Activated T-helper 17 cell treated with anti-CD3 and anti-CD28 coated beads, Interleukin-2, amount 50 U/mL, for 72 hours (primary cell): Measurements from ENCODE around the gene KCNE3. TPM values are rescaled to one million over a fixed set of nuclear protein-coding genes. Genes with fewer than 3 reads are reported as not detected.
"Not testable (repeated sequence)": the region's sequence is repeated elsewhere in the genome, so short reads cannot be mapped to it uniquely, and the experiment has no call there.

Source experiments
- ATAC-seq: fragments of 150-1000 bp; cut with Tn5 transposase; replicated peaks from 2 replicates; pipeline ENCODE4 v1.10.0; 2021; ENCODE audit warnings: mild to moderate bottlenecking, moderate library complexity
- H3K27ac Mint-ChIP-seq: one replicate; pipeline ENCODE4 v1.8.0; 2022; ENCODE audit warnings: mixed read lengths
- H3K27me3 Mint-ChIP-seq: one replicate; pipeline ENCODE4 v1.8.0; 2022; ENCODE audit warnings: mixed read lengths
- H3K36me3 Mint-ChIP-seq: one replicate; pipeline ENCODE4 v1.8.0; 2022; ENCODE audit warnings: low read depth, mild to moderate bottlenecking, mixed read lengths
- H3K4me1 Mint-ChIP-seq: one replicate; pipeline ENCODE4 v1.8.0; 2022; ENCODE audit warnings: mixed read lengths
- H3K4me3 Mint-ChIP-seq: one replicate; pipeline ENCODE4 v1.8.0; 2022; ENCODE audit warnings: mild to moderate bottlenecking, mixed read lengths
- H3K9me3 Mint-ChIP-seq: one replicate; pipeline ENCODE4 v1.8.0; 2022; ENCODE audit warnings: mixed read lengths
- total RNA-seq, 2 donors: library from RNA; stranded (reverse); gene quantifications; one replicate each; pipeline ENCODE4 v1.2.3, GENCODE V29; 2022

The KCNE3 gene
- total RNA-seq, 2 donors from 2014 or later: not detected

DNA sequence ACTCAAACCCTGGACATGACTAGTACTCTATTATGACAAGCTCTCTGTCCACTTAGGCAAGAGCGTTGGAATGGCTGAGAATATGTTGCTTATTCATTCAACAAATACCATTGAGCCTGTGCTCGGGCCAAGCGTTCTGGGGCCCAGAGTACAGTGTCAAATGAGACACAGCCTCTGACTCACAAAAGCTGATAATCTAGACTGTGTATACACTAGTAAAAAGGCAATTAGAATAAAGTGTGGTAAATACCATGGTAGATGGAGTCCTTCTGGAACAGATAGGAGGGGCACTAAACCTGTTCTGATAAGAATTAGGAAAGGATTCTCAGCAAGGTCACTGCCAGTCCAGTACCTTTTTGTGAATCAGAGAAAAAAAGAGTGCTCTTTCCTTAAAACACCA is 24.7 kb downstream of the KCNE3 start:
- Mint-ChIP-seq H3K27ac (no peak overlapping the region), H3K27me3 (no peaks in the 10 kb centered on the region), H3K4me3 (no peak overlapping the region), H3K9me3 (peaks cover 4% of the 10 kb centered on the region), H3K36me3 (no peaks in the 10 kb centered on the region), H3K4me1 (no peaks in the 10 kb centered on the region)
- no peak for ATAC-seq

DNA sequence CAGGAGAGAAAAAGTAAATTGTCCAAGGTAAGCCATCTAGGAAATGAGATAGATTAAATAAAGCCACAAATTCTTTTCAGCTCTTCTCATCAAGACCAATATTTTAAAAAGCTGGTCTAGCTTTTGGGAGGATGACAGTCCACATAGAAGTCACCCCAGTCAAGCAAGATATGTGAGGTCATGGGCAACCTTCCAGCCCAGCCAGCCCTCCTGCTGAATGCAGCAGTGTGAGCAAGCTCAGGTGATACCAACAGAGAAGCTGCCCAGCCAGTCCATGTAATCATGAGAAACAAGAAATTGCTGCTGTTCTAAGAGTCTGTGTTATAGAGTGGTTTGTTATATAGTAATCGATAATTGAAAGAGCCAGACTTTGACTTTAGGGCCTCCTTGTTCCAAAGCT is 28.7 kb downstream of the KCNE3 start:
- Mint-ChIP-seq H3K9me3 (peaks cover 4% of the 10 kb centered on the region), H3K27me3 (peaks cover 4% of the 10 kb centered on the region), H3K4me1 (no peaks in the 10 kb centered on the region), H3K27ac (no peak overlapping the region), H3K36me3 (no peaks in the 10 kb centered on the region), H3K4me3 (no peak overlapping the region)
- no peak for ATAC-seq

DNA sequence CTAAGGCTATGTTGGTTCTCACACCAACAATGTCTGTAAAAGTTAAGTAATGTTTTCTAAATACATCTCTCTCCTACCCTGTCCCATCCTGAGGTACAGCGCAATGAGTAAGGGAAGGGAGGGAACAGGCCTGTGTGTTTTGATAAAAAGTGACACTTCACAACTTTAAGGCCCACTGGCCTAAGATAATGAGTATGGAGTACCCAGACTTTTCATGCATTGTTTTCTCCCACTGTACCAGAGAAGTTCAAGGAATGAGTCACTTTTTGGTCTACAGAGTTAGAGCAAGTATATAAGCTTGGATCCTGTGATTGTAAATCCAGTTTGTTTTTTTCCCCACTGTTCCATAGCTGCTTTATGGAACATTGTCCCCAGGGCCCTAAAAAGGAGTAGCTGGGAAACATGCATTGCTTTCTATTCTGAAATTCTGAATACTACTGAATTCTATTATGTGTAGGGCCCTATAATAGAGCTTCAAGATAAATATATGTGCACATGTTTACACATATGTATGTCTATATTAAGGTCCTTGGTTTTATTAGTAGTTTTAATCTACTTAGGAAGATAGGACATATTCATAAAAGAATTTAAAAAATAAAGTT is 29.8 kb downstream of the KCNE3 start:
- H3K27ac Mint-ChIP-seq: no peak overlapping the region
- ATAC-seq: no peak
- H3K4me3 Mint-ChIP-seq: no peak overlapping the region
- peaks cover 4% of the 10 kb centered on the region for H3K9me3 Mint-ChIP-seq
- H3K27me3 Mint-ChIP-seq: peaks cover 7% of the 10 kb centered on the region
- no peaks in the 10 kb centered on the region for H3K36me3 Mint-ChIP-seq
- H3K4me1 Mint-ChIP-seq: no peaks in the 10 kb centered on the region

DNA sequence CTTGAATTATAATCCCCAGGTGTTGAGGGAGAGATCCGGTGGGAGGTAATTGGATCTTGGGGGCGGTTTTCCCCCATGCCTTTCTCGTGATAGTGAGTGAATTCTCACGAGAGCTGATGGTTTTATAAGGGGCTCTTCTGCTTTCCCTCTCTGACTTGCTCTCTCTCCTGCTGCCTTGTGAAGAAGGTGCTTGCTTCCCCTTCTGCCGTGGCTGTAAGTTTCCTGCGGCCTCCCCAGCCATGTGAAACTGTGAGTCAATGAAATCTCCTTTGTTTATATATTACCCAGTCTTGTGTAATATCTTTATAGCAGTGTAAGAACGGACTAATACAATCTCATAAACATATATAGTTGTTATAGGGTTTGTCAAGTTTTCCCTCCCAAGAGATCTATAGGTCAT is 32.8 kb downstream of the KCNE3 start:
- no peak for ATAC-seq
- Mint-ChIP-seq H3K27ac (no peak overlapping the region), H3K27me3 (peaks cover 7% of the 10 kb centered on the region), H3K4me3 (no peak overlapping the region), H3K36me3 (no peaks in the 10 kb centered on the region), H3K9me3 (no peaks in the 10 kb centered on the region), H3K4me1 (no peaks in the 10 kb centered on the region)

DNA sequence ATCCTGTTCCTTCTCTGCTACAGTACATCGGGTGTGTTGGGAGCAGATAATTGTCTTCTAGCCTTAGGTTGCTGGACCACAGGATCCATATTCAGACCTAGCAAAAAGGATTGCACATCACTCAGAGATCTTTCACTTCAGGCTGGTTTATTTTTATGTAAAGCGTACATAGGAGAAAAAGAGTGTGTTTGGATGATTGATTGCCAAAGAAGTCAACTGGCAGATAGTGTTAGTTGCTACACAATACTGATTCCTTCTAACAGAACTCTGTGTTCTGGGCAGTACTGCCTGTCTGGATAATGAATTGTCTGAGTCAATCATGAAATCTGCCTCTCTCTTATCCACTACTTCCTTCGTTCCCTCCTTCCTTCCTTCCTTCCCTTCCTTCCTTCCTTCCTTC is 38.1 kb downstream of the KCNE3 start:
- no peak for ATAC-seq
- Mint-ChIP-seq H3K27ac (no peak overlapping the region), H3K27me3 (peaks cover 3% of the 10 kb centered on the region), H3K4me1 (no peaks in the 10 kb centered on the region), H3K36me3 (no peaks in the 10 kb centered on the region), H3K9me3 (no peaks in the 10 kb centered on the region), H3K4me3 (no peak overlapping the region)

DNA sequence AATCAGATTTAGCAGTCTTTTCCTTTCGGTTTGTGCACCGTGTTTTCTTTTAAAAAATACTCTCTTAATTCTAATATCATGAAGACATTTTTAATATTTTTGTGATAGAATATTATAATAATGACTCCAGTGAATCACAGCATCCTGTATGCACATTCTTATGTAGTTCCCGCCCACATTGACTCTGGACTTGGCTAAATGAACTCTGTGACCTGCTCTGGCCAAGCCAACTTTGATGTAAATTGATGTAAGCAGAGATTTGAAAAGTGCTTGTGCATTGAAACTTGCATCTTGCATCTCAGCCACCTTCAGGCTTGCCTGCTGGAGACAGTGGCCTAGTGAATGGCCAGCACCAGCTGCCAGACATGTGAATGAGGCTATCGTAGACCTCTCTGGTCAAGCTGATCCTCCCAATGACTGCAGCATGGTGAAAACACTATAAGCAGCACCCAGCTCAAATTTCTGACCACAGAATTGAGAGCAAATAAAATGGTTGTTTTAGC is 39.9 kb downstream of the KCNE3 start:
- H3K27ac Mint-ChIP-seq: no peak overlapping the region
- H3K4me3 Mint-ChIP-seq: no peak overlapping the region
- no peaks in the 10 kb centered on the region for H3K9me3 Mint-ChIP-seq
- H3K36me3 Mint-ChIP-seq: no peaks in the 10 kb centered on the region
- H3K4me1 Mint-ChIP-seq: no peaks in the 10 kb centered on the region
- ATAC-seq: no peak
- no peaks in the 10 kb centered on the region for H3K27me3 Mint-ChIP-seq

DNA sequence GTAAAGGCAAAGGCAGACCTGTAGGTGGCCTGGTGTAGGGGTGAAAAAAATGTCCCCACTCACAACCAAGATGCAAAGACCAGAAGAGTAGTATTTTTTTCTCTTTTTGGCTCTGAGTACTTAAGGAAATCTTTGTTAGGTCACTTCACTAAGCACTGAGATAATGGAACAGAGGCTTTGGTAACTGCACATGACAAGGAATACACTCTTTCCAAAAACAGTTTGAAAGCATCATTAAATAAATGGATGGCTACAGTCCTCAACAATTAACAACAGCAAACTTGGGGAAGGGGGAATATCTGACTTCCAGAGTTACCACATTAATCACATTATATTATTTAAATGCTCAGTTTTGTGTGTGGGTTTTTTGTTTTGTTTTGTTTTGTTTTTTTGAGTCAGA is 42.2 kb downstream of the KCNE3 start:
- no peaks in the 10 kb centered on the region for H3K9me3 Mint-ChIP-seq

DNA sequence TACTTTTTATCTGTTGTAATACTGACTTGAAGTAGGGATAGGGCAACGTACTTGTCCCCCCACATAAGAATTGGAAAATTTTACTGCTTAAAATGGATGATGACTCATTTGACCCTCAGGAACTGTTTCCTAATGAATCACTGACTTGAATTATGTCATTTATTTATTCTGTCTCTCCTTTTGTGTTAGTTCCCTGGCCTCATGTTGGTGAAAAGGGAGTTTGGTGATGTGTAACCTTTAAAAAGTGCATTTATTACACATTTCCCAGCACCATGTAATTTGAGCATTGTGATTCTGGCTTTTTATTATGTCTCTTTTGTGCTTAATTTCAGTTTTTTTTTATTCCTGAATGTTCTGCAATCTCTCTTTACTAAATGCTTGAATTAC is 48.8 kb downstream of the KCNE3 start:
- ATAC-seq: peak; percentile 79

More for the DNA sequence above, 42.2 kb downstream of the KCNE3 start:
- no peaks in the 10 kb centered on the region for H3K36me3 Mint-ChIP-seq
- no peak overlapping the region for H3K4me3 Mint-ChIP-seq
- ATAC-seq: no peak
- no peaks in the 10 kb centered on the region for H3K27me3 Mint-ChIP-seq
- H3K27ac Mint-ChIP-seq: no peak overlapping the region
- no peaks in the 10 kb centered on the region for H3K4me1 Mint-ChIP-seq

DNA sequence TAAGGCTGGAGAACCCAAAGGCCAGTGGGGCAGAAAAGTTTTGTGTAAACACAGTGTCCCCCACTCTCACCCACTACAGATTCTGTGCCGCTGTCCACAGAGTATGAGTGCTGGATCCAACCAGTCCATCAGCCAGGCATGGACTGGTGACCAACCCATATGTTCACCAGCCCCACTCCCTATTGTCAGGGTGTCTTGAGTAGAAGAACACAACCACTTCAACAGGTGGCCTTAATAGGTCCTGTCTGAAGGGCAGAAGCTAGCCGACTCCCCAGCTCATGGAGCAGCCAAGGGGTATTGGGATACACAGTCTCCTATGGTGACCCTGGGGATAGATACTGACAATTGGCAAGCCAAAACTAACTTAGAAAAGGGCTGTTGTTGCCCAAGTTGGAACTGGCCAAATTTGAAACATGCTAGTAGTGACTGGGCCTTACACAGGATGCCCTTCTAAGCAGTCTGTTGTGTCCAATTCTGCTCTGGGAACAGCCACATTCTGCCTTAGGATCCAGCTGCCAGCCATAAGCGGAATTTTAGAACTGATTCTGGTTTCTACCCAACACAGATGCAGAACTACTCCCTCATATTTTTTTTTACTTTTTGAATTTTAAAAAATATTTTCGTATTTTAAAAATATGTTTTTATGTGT is 49.4 kb downstream of the KCNE3 start:
- Mint-ChIP-seq H3K27me3 (no peaks in the 10 kb centered on the region), H3K4me3 (peak overlapping the region; percentile 31), H3K36me3 (no peaks in the 10 kb centered on the region), H3K4me1 (peaks cover 14% of the 10 kb centered on the region), H3K27ac (peak overlapping the region; percentile 79), H3K9me3 (no peaks in the 10 kb centered on the region)
- peak; percentile 39 for ATAC-seq

More for the DNA sequence above, 48.8 kb downstream of the KCNE3 start:
- Mint-ChIP-seq H3K27me3 (no peaks in the 10 kb centered on the region), H3K36me3 (no peaks in the 10 kb centered on the region), H3K27ac (peak overlapping the region; percentile 83), H3K4me3 (peak overlapping the region; percentile 36), H3K9me3 (no peaks in the 10 kb centered on the region), H3K4me1 (peaks cover 14% of the 10 kb centered on the region)

DNA sequence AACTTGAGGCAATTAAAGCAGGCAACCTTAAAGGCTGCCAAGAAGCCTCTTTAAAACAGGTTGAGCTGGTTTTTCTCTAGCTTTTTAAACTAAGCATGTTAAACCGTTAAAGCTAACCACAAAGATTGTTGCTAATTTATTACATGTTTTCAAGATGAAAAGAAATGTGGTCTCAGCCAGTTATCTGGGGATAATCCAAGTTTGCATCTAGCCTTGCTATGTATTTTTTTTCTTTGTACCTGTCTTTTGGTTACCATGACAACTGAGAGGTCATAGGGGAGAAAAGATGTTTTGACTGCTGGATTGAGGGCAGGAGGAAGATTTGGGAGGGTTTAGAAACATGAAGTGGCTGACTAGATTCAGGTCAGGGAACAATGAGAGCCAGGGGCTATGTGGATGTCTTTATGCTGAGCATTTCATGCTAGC is 50.0 kb downstream of the KCNE3 start:
- no peaks in the 10 kb centered on the region for H3K27me3 Mint-ChIP-seq
- H3K27ac Mint-ChIP-seq: peak overlapping the region; percentile 79
- peak overlapping the region; percentile 31 for H3K4me3 Mint-ChIP-seq
- ATAC-seq: peak; percentile 42
- H3K36me3 Mint-ChIP-seq: no peaks in the 10 kb centered on the region
- peaks cover 14% of the 10 kb centered on the region for H3K4me1 Mint-ChIP-seq
- no peaks in the 10 kb centered on the region for H3K9me3 Mint-ChIP-seq

DNA sequence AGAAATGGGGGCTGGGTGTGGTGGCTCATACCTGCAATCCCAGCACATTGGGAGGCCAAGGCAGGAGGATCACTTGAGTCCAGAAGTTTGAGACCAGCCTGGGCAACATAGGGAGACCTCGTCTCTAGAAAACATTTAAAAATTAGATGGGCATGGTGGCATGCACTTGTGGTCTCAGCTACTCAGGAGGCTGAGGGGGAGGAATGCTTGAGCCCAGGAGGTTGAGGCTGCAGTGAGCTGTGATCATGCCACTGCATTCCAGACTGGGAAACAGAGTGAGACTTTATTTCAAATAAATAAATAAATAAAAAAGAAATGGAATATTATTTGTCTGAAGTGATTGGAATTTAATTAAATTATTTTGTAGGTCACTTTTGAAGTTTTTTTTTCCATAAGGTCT is 50.4 kb downstream of the KCNE3 start:
- not testable (repeated sequence) for H3K27me3 Mint-ChIP-seq, H3K36me3 Mint-ChIP-seq, ATAC-seq, H3K9me3 Mint-ChIP-seq
- Mint-ChIP-seq H3K4me1 (peaks cover 14% of the 10 kb centered on the region), H3K4me3 (peak overlapping the region; percentile 31), H3K27ac (peak overlapping the region; percentile 79)

DNA sequence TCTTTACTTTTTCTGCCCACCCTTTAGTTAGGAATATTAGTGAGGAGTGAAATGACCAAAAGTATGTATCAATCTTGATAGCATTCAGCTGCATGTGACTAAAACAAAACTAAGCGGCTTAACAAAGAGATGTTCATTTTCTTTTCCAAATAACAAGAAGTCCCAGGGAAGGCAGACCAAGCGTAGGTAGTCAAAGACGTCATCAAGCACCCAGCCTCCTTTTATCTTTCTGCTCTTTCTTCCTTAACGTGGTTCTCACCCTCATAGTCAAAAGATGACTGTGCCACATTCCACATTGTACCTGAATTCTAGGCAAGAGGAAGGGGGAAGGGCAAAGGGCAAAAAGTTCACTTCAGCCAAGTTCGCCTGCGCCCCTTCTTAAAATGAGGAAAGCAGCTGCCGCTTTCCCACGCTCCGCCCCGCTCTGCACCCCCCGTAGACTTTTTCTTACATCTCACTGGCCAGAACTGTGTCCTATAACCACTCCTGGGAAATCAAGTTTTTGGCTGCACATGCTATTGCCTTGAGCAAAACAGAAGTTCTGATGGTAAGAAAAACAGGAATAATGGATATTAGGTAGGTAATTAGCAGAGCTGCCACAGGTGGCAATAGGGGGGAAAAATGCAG is 54.5 kb downstream of the KCNE3 start:
- H3K4me3 Mint-ChIP-seq: no peak overlapping the region
- H3K4me1 Mint-ChIP-seq: peaks cover 6% of the 10 kb centered on the region
- H3K9me3 Mint-ChIP-seq: no peaks in the 10 kb centered on the region
- H3K27ac Mint-ChIP-seq: no peak overlapping the region
- no peak for ATAC-seq
- H3K27me3 Mint-ChIP-seq: peaks cover 4% of the 10 kb centered on the region
- H3K36me3 Mint-ChIP-seq: no peaks in the 10 kb centered on the region

DNA sequence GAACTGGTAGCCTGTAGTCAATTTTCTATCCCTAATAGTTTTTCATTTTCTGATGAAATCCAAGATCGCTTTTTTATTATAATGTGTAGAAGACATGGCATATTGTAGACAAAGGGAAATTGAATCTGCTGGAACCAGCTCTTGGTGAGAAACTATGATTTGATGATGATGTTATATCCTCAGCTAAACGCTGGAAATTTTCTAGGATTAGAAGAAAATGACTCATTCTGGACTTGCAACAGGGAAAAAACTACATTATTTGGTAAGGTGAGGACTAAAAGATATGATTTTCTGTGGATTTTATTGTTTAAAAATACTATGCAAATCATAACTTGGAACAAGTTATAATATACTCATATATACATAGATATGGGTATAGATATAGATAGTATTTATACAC is 55.0 kb downstream of the KCNE3 start:
- no peaks in the 10 kb centered on the region for H3K9me3 Mint-ChIP-seq
- peaks cover 1% of the 10 kb centered on the region for H3K4me1 Mint-ChIP-seq
- ATAC-seq: no peak
- H3K27ac Mint-ChIP-seq: no peak overlapping the region
- no peak overlapping the region for H3K4me3 Mint-ChIP-seq
- H3K27me3 Mint-ChIP-seq: peaks cover 4% of the 10 kb centered on the region
- no peaks in the 10 kb centered on the region for H3K36me3 Mint-ChIP-seq

DNA sequence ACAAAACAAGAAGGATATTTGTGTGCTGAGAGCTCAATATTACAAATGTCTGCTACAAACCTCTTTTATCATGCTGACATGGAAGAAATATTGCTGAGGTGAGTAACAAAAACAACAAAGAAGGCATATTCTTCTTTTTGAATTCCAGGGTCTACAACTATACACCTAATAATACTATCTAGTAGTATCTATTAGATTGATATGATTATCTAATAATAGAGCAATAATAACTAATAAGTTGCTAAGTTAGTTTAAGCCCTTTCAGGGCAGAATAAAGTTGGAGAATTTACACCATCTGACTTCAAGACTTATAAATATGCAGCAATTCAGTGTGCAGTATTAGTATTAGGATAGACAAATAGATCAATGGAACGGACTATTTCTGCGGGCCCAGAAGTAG is 57.7 kb downstream of the KCNE3 start:
- Mint-ChIP-seq H3K27me3 (peaks cover 4% of the 10 kb centered on the region), H3K27ac (no peak overlapping the region)
- ATAC-seq: no peak

More for the DNA sequence above, 57.7 kb downstream of the KCNE3 start:
- no peaks in the 10 kb centered on the region for H3K9me3 Mint-ChIP-seq
- no peaks in the 10 kb centered on the region for H3K36me3 Mint-ChIP-seq
- no peaks in the 10 kb centered on the region for H3K4me1 Mint-ChIP-seq
- H3K4me3 Mint-ChIP-seq: no peak overlapping the region
